Brain pericyte (primary cell): ENCODE measurements around the gene FAP.

Source experiments
- DNase-seq: peaks from one replicate; pipeline ENCODE4 v3.0.0-alpha.2; 2012; ENCODE audit warnings: low read depth, low spot score

The FAP gene

GRCh38 chr2:162242586-162243280 is 512 bp downstream of the FAP start:
- DNase-seq: peak; percentile 11

- no peak for DNase-seq
Observed at GRCh38 chr2:162241571-162241970, 1.7 kb downstream of the FAP start.

- DNase-seq: no peak
Observed at GRCh38 chr2:162234620-162235462, 8.4 kb downstream of the FAP start.

- DNase-seq: no peak
Observed at GRCh38 chr2:162233197-162233596, 10.0 kb downstream of the FAP start.

DNA sequence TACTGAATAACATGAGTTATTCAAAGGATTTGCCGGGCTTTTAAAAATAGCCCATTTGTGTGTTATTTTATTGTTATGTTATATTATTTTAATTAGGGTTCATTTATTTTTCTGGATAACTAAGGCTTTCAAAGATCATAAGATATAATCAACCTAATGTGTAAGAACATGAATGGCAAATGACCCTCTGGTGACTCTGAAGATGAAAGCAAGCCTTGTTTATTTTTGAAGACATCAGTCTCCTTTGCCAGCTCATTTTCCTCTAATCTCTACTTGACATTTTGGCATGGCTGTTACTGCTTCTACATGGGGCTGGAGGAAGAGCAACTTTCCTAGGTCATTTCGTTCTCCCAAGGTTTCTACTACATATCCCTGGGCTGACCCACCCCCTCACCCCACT is 10.6 kb downstream of the FAP start:
- no peak for DNase-seq

GRCh38 chr2:162232027-162232426 is 11.2 kb downstream of the FAP start:
- no peak for DNase-seq

- DNase-seq: no peak
Observed at GRCh38 chr2:162230761-162231160, 12.5 kb downstream of the FAP start.

- DNase-seq: no peak
Observed at GRCh38 chr2:162226836-162227235, 16.4 kb downstream of the FAP start.

GRCh38 chr2:162221064-162221463 is 22.2 kb downstream of the FAP start:
- no peak for DNase-seq

DNA sequence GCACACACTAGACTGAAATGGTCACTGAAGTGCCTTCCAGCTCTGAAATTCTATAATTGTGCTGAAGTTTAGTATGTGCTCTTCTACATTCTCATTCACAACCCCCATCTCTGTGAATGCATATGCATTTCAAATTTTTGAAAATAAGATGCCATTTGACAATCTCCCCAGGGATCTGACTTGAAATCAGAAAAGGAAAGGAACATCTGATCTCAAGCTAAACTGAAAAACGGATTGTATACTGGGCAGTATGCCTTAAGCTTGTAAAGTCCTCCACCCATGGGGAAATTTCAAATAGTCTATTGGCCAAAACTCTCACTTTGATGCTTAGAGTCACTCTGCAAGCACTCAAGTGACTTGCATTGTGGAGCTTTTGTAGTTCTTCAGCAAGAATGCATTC is 22.9 kb downstream of the FAP start:
- no peak for DNase-seq

GRCh38 chr2:162219426-162219825 is 23.8 kb downstream of the FAP start:
- no peak for DNase-seq

DNA sequence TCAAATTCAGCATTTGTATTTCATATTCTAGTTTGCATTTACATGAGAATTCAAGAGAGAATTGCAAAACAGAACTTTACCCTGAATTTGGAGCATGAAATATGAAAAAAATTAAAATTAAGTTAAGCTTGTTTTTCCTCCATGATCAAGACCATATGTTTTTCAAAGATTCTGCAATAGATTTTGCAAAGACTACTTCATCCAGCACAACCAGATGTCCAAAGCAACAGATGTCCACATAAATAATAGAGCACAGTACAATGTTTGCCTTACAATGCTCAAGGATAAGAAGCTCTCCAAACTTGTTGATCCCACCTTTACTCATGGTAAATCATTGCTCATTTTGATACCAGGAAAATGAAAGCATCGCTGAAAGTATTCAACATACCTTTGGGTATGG is 25.6 kb downstream of the FAP start:
- DNase-seq: no peak

DNA sequence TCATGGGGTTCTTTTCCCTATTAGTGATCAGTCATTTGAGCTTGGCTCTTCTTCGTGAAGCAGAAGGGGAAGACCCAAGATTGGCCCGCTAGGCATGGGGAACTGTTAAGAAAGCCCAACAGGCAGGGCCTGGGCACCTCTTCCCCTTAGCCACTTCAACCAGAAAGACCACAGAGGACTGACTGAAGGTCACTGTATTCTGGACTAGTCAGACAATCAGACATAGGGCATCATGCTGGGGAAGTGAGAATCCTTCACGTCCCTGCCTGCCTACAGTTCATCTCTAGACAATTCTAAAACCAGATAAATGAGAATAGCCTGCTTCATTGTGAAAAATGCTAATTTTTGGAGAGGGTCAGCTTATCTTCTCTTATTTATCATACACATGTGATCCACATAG is 28.1 kb downstream of the FAP start:
- no peak for DNase-seq

DNA sequence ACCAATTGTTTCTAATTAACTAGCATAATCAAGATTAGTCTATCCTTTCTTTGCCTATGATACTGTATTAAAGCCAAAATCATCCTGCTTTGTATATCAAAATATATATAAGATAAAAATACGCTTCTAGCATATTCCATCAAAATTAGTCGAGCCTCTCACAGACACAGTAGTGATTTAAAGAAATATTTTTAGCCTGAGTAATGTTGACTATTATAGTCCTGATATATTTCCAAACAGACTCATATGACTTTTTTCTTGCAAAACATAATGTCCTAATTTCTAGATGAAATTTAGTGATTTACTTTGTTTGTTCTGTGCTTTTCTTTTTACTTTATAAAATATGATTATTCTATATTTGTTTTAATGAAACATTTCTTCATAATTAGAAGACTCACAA is 30.9 kb downstream of the FAP start:
- no peak for DNase-seq

- no peak for DNase-seq
Observed at GRCh38 chr2:162211732-162212131, 31.5 kb downstream of the FAP start.

GRCh38 chr2:162210385-162210784 is 32.9 kb downstream of the FAP start:
- DNase-seq: no peak

- no peak for DNase-seq
Observed at GRCh38 chr2:162202203-162202602, 41.0 kb downstream of the FAP start.

DNA sequence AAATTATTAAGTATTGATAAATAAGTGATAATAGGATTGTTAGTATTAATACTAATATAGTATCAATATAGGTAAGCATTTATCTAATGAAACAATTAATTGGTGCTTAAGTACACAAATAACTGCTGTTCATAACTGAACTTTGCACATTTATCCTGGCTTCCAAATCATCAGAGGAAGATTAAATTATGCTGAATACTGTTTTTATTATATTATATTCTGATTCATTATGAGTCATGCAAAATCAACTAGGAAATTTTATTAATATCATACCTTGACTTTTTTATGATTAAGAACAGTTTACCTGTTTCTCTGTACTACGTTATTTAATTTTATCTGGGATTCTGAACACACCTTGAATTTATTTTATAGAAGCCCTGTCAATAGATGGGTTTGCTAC is 42.6 kb downstream of the FAP start:
- no peak for DNase-seq

- no peak for DNase-seq
Observed at GRCh38 chr2:162199913-162200312, 43.3 kb downstream of the FAP start.

DNA sequence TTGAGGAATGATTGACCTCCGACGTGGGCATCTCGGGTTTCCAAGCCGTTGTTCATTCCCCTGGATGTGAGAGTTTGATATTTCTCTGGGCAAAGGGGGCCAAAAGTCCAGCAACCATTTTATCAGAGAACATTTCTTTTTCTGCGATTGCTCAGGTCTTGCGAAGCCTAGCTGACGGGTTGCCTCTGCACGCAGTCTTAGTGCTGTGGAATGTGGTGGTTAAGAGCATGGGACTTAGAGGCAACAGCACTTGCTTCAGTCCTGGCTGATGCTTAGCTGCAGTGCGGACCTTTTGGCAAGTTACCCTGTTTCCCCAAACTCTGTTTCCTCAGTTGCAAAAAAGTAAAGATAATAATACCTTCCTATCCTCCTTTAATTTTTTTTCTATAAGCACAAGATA is 45.0 kb downstream of the FAP start:
- DNase-seq: no peak

- no peak for DNase-seq
Observed at GRCh38 chr2:162197069-162197825, 46.0 kb downstream of the FAP start.

DNA sequence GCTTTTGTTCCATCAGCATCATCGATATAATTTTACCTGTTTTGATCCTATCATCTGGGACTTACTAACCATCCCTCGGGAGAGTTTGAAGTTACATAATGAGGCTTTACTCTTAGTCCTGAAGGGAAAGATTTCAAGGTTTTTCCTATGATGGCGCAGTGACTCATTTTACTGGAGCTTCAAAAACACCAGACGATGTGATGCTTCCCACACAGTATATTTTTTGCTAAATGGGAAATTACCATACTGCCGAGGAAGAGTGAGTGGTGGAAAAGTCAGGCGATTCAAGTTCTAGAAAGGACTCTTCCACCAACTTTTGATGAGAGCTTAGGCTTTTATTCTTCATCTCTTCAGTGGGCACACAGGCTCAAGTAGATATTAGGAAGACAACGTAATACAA is 46.6 kb downstream of the FAP start:
- no peak for DNase-seq

- DNase-seq: no peak
Observed at GRCh38 chr2:162188451-162188850, 54.8 kb downstream of the FAP start.
